Activated T-helper 1 cell treated with Interleukin-2 at 50 U/mL for 16 hours (primary cell): Measurements from ENCODE around the gene S100P.
A peak's percentile ranks its signal among the peaks of the same experiment; 100 is the strongest.
"Not testable (repeated sequence)": the region's sequence is repeated elsewhere in the genome, so short reads cannot be mapped to it uniquely, and the experiment has no call there.

ENCODE experiments used
- DNase-seq: peaks from one replicate; pipeline ENCODE4 v3.0.0-alpha.2; 2020; ENCODE audit warnings: low read depth

Gene S100P

DNA sequence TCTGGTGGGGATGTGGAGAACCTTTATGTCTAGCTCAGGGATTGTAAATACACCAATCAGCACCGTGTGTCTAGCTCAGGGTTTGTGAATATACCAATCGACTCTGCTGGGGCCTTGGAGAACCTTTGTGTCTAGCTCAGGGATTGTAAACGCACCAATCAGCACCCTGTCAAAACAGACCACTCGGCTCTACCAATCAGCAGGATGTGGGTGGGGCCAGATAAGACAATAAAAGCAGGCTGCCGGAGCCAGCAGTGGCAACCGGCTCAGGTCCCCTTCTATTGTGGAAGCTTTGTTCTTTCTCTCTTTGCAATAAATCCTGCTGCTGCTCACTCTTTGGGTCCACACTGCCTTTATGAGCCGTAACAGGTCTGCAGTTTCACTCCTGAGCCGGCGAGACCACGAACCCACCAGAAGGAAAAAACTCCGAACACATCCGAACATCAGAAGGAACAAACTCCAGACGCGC lies 20.5 kb upstream of the S100P start:
- DNase-seq = not testable (repeated sequence)

GRCh38 chr4:6673660-6674499 lies 19.8 kb upstream of the S100P start:
- peak; percentile 91 for DNase-seq

- peak; percentile 53 for DNase-seq
These were observed 19.1 kb upstream of the S100P start for GRCh38 chr4:6674500-6675149.

DNA sequence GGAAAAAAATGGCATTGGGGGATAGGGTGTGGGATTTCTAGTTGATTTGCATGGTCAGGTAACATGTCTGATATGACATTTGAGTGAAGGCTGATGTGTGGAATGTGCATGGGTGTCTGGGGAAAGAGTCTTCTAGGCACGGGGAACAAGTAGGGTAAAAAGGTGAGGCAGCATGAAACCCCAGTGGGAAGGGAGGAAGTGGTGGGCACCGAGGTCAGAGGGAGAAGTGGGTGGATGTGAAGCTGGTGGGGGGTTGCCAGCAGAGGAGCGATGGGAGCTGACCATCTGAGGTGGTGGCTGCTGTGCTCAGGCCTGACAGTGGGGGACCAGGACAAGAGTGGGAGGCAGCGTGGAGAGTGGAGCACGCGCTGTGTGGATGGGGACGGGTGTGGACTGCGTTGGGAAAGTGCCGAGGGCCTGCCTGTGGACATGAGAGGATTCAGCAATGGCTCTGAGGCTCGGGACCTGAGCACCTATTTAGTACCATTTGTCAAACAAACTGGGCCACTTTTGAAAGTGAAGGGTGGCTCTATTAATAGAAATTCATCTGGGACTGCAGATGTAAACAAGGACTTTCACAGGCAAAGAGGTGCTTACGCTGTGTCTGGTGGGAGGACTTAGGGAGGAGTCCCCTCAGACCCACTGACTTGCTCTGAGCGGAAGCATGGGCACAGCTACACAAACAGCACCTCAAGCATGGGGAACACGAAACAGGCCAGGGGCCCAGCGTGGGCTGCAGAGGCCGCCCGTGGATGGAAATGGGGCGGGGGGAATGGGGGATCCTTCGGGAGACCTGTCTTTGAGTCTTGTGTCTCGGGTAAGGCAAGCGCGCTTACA lies 16.7 kb upstream of the S100P start:
- no peak for DNase-seq

DNA sequence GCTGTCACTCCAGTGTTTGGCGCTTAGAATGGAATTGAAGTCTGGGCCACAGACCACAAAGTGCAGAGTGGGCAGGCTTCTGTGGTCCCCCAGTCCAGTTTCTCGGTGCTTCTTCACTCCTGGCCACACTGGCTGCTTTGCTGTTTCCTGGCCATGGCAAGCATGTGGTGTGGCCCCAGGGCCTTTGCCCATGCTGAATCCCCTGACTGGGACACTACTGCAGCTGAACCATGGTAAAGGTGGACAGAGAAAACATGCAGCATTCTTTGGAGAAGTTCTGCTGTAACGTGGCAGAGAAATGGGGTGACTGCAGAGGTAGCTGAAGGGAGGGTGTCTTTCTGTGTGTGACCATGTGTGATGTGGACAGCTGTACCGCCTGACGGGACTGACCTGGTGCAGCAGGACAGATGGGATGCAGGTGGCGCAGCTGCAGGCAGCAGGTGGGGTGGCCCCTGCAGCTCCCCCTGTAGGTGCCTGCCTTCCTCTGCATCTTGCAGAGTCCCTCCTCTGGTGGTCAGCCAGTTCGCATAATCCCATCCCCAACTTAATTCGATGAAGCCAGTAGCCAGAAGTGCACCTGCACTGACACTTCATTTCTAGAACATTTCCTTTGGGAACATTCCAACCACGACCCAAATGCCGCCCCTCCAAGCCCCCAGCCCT lies 13.2 kb upstream of the S100P start:
- no peak for DNase-seq

DNA sequence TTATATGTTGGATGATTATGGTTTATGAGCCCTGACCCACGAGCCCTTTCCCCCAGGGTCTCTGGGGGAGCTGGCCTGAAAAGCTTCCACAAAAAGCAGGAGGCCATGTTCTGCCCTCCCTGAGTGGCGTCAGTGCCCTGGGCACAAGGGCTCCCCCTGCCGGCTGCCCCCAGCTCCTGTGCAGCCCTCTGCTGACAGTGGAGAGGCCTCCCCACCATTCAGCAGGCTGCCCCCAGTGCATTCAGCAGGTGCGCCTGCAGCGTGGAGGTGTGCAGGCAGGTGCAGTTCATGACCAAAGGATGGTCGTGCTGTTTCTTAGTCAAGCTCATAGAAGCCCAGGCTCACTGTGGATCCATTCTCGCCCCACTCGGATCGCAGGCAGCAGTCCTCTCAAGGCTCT lies 12.5 kb upstream of the S100P start:
- DNase-seq = no peak

DNA sequence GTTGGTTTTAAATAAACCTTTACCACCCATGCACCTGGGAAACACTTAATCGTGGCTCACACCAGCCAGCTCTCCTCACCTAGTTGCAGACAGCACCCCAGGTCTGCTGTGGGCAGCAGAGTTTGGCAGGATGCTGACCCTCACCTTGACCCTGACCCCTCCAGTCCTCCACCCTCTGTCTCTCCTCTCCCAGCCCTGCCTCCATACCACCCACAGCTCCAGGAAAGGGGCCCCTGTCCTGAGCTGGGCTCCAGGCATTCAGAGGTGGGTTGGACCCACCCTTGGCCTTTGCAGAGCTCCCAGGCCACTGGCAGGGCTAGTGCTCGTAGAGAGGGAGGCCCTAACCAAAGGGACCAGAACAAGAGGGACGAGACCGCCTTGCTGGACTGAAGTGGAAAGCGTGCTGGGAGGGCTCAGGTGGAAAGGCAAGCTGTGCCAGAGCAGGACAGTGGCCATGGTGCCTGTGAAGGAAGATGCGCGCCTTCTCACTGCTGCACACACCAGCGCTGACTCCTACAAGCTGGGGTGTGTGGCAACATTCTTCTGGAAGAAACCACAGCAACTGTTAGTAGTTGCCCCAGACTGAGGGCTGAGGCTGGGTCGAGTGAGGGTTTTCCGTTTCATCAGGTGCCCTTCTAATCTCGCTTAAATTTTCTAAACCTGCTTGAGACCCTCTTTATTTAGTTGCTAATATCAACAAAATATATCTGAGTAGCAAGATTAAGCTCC lies 10.7 kb upstream of the S100P start:
- DNase-seq = no peak

DNA sequence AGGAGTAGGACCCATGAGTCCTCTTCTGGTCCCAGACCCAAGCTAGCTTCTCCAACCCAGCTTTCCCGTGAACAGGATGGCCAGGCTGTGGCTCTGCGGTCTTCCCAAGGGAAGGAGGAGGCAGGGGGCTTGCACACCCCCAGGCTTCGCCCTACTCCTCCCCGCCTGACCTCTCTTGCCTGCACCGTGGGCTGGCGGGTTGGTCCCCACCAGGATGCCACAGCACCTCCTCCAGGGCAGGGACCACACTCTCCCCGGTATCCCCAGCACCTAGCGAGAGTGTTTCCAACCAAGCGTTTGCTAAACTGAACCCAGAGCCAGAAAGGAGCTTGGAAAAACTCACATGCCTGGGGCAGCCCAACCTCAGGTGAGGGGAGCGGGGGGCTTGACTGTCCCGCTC lies 9.0 kb upstream of the S100P start:
- DNase-seq = no peak

GRCh38 chr4:6686104-6686787 lies 7.4 kb upstream of the S100P start:
- DNase-seq = no peak

DNA sequence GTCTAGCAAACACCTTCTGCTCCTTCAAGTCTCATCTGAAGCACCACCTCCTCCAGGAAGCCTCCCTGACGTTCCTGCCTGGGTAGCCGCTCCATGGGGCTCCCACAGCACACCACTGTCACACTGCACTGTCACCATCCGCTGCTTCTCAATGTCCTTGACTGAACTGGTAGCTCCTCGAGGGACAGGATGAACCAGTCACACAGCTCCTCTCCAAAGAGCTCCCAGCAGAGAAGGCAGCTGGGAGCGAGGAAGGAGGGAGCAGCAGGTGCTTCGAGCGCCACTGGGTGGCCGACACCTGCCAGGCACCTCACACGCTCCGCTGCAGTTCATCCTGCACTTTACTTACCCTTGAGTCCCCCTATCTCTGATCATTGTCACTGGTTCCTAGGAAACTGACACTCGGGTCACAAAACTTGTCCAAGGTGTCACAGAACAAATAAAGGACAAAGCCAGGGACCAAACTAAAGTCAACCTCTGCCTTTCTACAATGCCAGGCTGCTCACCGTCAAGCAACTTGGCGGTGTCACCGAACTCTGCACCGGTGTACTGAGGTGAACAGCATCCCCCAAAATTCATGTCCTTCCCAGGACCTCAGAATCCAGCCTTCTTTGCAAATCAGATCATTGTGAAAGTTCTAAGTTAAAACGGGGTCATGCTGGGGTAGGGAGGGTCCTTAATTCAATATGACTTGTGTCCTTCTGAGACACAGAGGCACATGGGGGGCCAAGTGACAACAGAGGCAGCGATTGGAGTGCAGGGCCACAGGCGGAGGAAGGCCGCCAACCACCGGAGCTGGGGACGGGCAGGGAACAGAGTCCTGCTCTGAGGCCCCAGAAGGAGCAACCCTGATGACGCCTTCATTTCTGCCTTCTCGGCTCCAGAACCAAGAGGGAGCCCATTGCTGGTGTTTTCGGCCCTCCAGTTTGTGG lies 5.5 kb upstream of the S100P start:
- no peak for DNase-seq

GRCh38 chr4:6688879-6689505 lies 4.7 kb upstream of the S100P start:
- DNase-seq = peak; percentile 67

DNA sequence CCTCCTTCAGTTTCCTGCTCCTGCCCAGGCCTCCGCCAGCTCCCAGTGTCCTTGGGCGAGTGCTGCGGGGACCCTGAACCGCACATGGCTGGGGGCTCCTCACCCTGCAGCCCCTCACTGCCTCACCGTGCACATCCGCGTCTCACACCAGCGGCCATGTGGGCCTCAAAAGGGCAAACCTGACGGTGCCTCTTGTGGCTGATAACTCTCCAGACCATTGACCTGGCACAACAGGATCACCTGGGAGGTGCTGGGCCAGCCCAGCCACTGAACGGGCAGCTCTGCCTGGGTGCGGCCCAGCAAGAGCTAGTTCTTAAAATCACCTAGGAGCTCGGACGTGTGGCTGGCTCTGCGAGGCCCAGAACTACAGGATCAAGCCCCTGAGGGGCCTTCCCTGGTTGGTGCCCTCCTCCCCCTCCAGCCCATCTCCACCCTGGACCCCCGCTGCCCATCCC lies 4.1 kb upstream of the S100P start:
- no peak for DNase-seq

DNA sequence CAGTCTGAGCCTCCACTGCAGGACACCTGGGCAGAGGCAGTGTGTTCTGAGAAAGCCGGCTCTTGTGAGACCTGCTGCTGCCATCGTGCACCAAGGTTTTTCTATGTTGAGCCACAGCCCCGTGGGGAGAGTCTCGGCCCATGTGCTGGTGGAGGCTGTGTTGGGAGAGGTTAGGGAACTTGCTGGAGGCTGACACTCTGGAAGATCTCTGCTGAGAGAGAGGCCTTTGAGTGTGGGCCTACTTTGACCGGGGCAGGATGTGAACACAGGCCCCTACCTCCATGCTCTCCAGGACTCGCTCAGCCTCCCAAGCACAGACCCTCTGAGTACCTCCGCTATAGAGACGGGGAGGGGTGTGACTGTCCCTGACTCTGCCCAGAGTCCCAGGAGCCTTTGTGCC lies 1.3 kb upstream of the S100P start:
- no peak for DNase-seq

GRCh38 chr4:6692806-6693205 lies 872 bp upstream of the S100P start:
- DNase-seq = no peak

GRCh38 chr4:6694177-6694901 lies 661 bp downstream of the S100P start:
- DNase-seq = no peak

DNA sequence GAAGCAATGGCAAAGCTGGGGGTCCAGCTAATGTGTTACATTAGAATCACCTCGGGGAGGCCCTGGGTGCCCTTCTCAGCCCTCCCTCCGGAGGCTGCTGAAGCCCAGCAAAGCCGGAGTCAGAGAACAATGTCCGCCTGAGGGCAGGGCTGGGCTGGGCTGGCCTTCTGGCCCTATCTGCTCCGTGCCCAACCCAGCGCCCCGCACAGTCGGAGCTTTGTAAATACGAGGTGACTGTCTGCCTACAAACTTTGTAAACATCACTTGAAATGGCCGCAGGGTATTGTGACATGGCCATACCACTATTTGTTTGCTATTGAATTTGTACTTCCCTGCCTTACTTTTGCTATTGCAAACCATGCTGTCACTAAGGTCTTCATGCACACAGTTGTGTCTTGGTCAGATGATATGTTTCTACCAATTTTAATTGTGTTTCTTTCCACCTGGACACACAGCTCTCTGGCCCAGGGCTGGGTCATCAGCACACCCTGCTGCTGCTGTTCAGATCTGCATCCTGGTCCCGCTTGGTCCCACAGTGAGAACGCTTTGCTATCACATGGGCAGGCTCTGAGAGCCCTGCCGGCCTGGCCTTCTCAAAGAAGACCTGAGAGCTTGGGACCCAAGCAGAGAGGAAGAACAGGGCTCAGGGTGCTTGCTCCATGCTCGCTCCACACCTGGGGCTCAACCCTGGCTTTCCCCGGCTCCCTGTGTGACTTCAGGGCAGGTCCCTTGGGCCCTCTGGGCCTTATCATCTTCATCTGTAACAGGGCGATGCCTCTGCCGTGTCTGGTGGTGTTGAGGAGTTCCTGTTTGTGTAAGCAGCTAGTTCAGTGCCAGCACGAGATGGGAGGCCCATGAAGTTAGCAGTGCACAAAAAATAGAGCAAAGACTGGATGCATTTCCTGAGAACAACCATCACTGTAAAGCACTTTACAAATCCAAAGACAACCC lies 2.3 kb downstream of the S100P start:
- peak; percentile 67 for DNase-seq

DNA sequence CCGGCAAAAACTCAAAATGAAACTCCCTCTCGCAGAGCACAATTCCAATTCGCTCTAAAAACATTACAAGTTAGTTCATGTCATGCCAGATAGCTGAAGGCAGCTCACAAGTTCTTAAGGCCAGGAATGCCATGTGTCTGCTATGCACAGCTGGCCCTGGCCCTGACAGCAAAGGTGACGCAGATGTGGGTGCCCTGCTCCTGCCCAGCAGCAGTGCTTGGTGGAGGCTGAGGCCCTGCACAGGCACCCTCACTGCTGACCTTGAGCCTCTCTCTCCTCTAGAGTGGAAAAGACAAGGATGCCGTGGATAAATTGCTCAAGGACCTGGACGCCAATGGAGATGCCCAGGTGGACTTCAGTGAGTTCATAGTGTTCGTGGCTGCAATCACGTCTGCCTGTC lies 2.9 kb downstream of the S100P start:
- DNase-seq = no peak
